ENCODE data around the gene PKP2.

The PKP2 gene

GRCh38 chr12:32824596-32824995 is 72.0 kb downstream of the PKP2 start:
- in situ Hi-C loops (cut with MboI; ENCODE audit: low sequenced_read_pairs, unreplicated experiment): no loop called here
- no peak for DNase-seq (ENCODE audit: low spot score)
- TF ChIP-seq, protein P1, sequence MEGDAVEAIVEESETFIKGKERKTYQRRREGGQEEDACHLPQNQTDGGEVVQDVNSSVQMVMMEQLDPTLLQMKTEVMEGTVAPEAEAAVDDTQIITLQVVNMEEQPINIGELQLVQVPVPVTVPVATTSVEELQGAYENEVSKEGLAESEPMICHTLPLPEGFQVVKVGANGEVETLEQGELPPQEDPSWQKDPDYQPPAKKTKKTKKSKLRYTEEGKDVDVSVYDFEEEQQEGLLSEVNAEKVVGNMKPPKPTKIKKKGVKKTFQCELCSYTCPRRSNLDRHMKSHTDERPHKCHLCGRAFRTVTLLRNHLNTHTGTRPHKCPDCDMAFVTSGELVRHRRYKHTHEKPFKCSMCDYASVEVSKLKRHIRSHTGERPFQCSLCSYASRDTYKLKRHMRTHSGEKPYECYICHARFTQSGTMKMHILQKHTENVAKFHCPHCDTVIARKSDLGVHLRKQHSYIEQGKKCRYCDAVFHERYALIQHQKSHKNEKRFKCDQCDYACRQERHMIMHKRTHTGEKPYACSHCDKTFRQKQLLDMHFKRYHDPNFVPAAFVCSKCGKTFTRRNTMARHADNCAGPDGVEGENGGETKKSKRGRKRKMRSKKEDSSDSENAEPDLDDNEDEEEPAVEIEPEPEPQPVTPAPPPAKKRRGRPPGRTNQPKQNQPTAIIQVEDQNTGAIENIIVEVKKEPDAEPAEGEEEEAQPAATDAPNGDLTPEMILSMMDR (IDR thresholded peaks at IDR 0.05; ENCODE audit: borderline replicate concordance, control extremely low read depth, extremely low read depth, insufficient read depth, missing control alignments): no peak

- DNase-seq (ENCODE audit: low spot score): no peak
- in situ Hi-C loops (cut with MboI; ENCODE audit: low sequenced_read_pairs, unreplicated experiment): no loop called here
- TF ChIP-seq, protein P1 (IDR thresholded peaks at IDR 0.05; ENCODE audit: borderline replicate concordance, control extremely low read depth, extremely low read depth, insufficient read depth, missing control alignments): no peak
These were observed 74.2 kb downstream of the PKP2 start for GRCh38 chr12:32822344-32822743.

GRCh38 chr12:32821710-32822109 is 74.9 kb downstream of the PKP2 start:
- no peak for DNase-seq (ENCODE audit: low spot score)
- TF ChIP-seq, protein P1 (IDR thresholded peaks at IDR 0.05; ENCODE audit: borderline replicate concordance, control extremely low read depth, extremely low read depth, insufficient read depth, missing control alignments): no peak
- in situ Hi-C loops (cut with MboI; ENCODE audit: low sequenced_read_pairs, unreplicated experiment): no loop called here

- in situ Hi-C loops (cut with MboI; ENCODE audit: low sequenced_read_pairs, unreplicated experiment): no loop called here
- TF ChIP-seq, protein P1 (IDR thresholded peaks at IDR 0.05; ENCODE audit: borderline replicate concordance, control extremely low read depth, extremely low read depth, insufficient read depth, missing control alignments): no peak
- no peak for DNase-seq (ENCODE audit: low spot score)
These were observed 75.3 kb downstream of the PKP2 start for GRCh38 chr12:32821293-32821692.

- TF ChIP-seq, protein P1 (IDR thresholded peaks at IDR 0.05; ENCODE audit: borderline replicate concordance, control extremely low read depth, extremely low read depth, insufficient read depth, missing control alignments): no peak
- DNase-seq (ENCODE audit: low spot score): no peak
- in situ Hi-C loops (cut with MboI; ENCODE audit: low sequenced_read_pairs, unreplicated experiment): no loop called here
These were observed 76.1 kb downstream of the PKP2 start for GRCh38 chr12:32820376-32820931.

DNA sequence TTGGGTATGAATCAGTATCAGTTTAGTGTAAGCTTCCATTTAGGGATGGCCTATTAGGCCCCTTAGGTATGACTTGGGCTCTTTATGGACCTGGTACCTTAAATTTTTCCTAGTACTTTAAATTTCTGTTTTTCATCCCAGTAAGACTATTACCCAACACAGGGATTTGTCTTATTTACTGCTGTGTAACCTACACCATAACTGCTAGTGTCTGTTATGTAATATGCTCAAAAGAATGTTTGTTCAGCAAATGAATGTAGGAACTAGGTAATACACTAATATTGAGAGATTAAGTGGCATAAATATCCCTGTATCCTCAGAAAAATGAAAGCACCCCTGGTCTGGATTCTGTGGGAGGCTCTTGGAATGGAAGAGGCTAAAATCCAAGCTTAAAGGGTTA is 77.2 kb downstream of the PKP2 start:
- DNase-seq (ENCODE audit: low spot score): no peak
- TF ChIP-seq, protein P1 (IDR thresholded peaks at IDR 0.05; ENCODE audit: borderline replicate concordance, control extremely low read depth, extremely low read depth, insufficient read depth, missing control alignments): no peak
- in situ Hi-C loops (cut with MboI; ENCODE audit: low sequenced_read_pairs, unreplicated experiment): no loop called here
